SH-SY5Y (cell line): ENCODE measurements around the gene PTPRK.

Experiments used
- GATA2 ChIP-seq: IDR thresholded peaks from 2 replicates; pipeline ENCODE4 v1.6.1; 2011; ENCODE audit warnings: mild to moderate bottlenecking, low read depth, low read length
- GATA3 ChIP-seq: IDR thresholded peaks from 2 replicates; pipeline ENCODE4 v1.6.1; 2011; ENCODE audit warnings: low read depth, mild to moderate bottlenecking, low read length, moderate library complexity

- TF ChIP-seq GATA2 (no peak), GATA3 (no peak)
Observed at GRCh38 chr6:128239146-128239545, 281.3 kb downstream of the PTPRK start.
